HEK293 (cell line): ENCODE measurements around the gene PRIMA1.

Experiments
- CTCF ChIA-PET: fragments of 350-600 bp; formaldehyde crosslinking; extraction: SDS; loops from one replicate; lab custom pipeline; 2021; ENCODE audit warnings: antibody characterized with exemption; lab: Yijun Ruan, JAX
- POLR2A ChIA-PET: fragments of 300-600 bp; formaldehyde crosslinking; extraction: SDS; loops from one replicate; lab custom pipeline; 2020; ENCODE audit warnings: antibody characterized with exemption, inconsistent platforms; lab: Yijun Ruan, JAX
- H3K27ac ChIP-seq: fragments of 200-500 bp; sonication (Bioruptor generic); 2 replicates; pipeline ENCODE4 v1.5.1; 2014; ENCODE audit warnings: low read depth, low read length, control low read depth, inconsistent platforms; ENCODE audit errors: extremely low read depth
- H3K36me3 ChIP-seq, 2 experiments: fragments of 200-500 bp in 1 of 2; sonication (Bioruptor generic) in 1 of 2; 1 replicate in 1 of 2; 2 replicates in 1 of 2; pipeline ENCODE4 v1.5.1; 2014 to 2017; ENCODE audit warnings: inconsistent platforms in 2 of 2, low read length in 2 of 2; ENCODE audit not compliant: control insufficient read depth in 2 of 2, insufficient read depth in 1 of 2
- H3K4me1 ChIP-seq: fragments of 200-500 bp; sonication (Bioruptor generic); 2 replicates; pipeline ENCODE4 v1.5.1; 2014; ENCODE audit warnings: mild to moderate bottlenecking, low read length, inconsistent platforms; ENCODE audit not compliant: control insufficient read depth, insufficient read depth
- H3K4me3 ChIP-seq: 2 replicates; pipeline ENCODE4 v1.5.1; 2011; ENCODE audit warnings: low read depth, mild to moderate bottlenecking, control low read depth, low read length, moderate library complexity
- H3K9me3 ChIP-seq: fragments of 200-500 bp; sonication (Bioruptor generic); 2 replicates; pipeline ENCODE4 v1.5.1; 2014; ENCODE audit warnings: low read depth, low read length, inconsistent platforms; ENCODE audit not compliant: control insufficient read depth, insufficient read depth
- SCRT2 ChIP-seq: fragments of 450-650 bp; formaldehyde crosslinking; IDR thresholded peaks from 2 replicates; pipeline ENCODE4 v1.5.1; 2016; ENCODE audit warnings: missing biosample characterization, missing genetic modification characterization
- SP3 ChIP-seq: fragments of 450-650 bp; formaldehyde crosslinking; IDR thresholded peaks from 2 replicates; pipeline ENCODE4 v1.5.1; 2016; ENCODE audit warnings: missing biosample characterization, missing genetic modification characterization
- ZBTB17 ChIP-seq: fragments of 450-650 bp; formaldehyde crosslinking; IDR thresholded peaks from 2 replicates; pipeline ENCODE4 v1.5.1; 2016; ENCODE audit warnings: missing biosample characterization, missing genetic modification characterization
- ZBTB7A ChIP-seq: fragments of 450-650 bp; formaldehyde crosslinking; IDR thresholded peaks from 2 replicates; pipeline ENCODE4 v1.5.1; 2016; ENCODE audit warnings: low read depth, missing biosample characterization, missing genetic modification characterization
- ZFP37 ChIP-seq: fragments of 450-650 bp; formaldehyde crosslinking; IDR thresholded peaks from 2 replicates; pipeline ENCODE4 v1.5.1; 2016; ENCODE audit warnings: missing biosample characterization, missing genetic modification characterization
- ZNF16 ChIP-seq: fragments of 450-650 bp; formaldehyde crosslinking; IDR thresholded peaks from 2 replicates; pipeline ENCODE4 v1.5.1; 2016; ENCODE audit warnings: low read depth, missing biosample characterization, missing genetic modification characterization
- ZNF221 ChIP-seq: fragments of 450-650 bp; formaldehyde crosslinking; IDR thresholded peaks from 2 replicates; pipeline ENCODE4 v1.5.1; 2017; ENCODE audit warnings: missing biosample characterization, missing genetic modification characterization, borderline replicate concordance
- ZNF302 ChIP-seq: fragments of 450-650 bp; formaldehyde crosslinking; IDR thresholded peaks from 2 replicates; pipeline ENCODE4 v1.5.1; 2016; ENCODE audit warnings: missing biosample characterization, missing genetic modification characterization, low read depth
- ZNF48 ChIP-seq: fragments of 450-650 bp; formaldehyde crosslinking; IDR thresholded peaks from 2 replicates; pipeline ENCODE4 v1.5.1; 2016; ENCODE audit warnings: missing biosample characterization, missing genetic modification characterization
- ZNF510 ChIP-seq: fragments of 450-650 bp; formaldehyde crosslinking; IDR thresholded peaks from 2 replicates; pipeline ENCODE4 v1.5.1; 2018; ENCODE audit warnings: mild to moderate bottlenecking, missing genetic modification characterization, missing biosample characterization; ENCODE audit not compliant: insufficient replicate concordance
- ZNF707 ChIP-seq: fragments of 450-650 bp; formaldehyde crosslinking; IDR thresholded peaks from 2 replicates; pipeline ENCODE4 v1.5.1; 2016; ENCODE audit warnings: missing biosample characterization, missing genetic modification characterization
- TF ChIP-seq, protein P1 (sequence below): fragments of 450-650 bp; formaldehyde crosslinking; IDR thresholded peaks from 2 replicates; pipeline ENCODE4 v1.5.1; 2016; ENCODE audit warnings: missing biosample characterization, missing genetic modification characterization
- TF ChIP-seq, protein P2 (sequence below): fragments of 450-650 bp; formaldehyde crosslinking; IDR thresholded peaks from 2 replicates; pipeline ENCODE4 v1.5.1; 2017; ENCODE audit warnings: missing biosample characterization, missing genetic modification characterization
- TF ChIP-seq, protein P3 (sequence below): fragments of 450-650 bp; formaldehyde crosslinking; IDR thresholded peaks from 2 replicates; pipeline ENCODE4 v1.5.1; 2016; ENCODE audit warnings: missing biosample characterization, missing genetic modification characterization

PRIMA1 gene

DNA sequence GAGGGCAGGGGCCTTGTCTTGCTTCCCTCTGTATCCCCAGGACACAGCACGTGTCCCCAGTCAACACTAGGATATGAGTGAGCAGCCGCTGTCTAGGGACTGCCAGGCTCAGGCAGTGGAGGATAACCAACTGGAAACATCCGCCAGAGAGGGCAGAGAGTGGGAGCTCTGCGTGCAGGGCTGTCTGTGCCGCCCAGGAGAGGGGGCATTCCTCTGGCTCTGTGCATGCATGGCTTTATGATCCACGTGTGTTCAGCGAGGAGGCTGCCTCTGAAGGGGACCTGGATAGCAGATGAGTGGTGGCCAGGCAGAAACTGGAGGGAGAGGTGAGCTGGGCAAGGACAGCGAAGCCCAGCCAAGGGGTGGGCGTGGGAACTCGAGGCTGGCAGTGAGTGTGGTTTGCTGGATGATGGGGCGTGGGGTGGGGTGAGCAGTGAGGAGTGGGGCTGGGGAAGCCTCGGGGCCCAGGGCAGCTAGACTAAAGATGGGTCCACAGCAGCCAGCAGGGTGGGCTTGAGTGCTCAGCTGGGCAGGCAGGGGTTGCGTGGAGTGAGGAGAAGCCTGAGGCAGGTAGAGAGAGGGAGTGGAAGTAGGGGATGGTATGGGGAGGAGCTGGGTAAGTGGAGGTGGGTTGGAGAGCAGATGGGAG, 72.9 kb downstream of the PRIMA1 start (continued):
- no peak for TF ChIP-seq ZNF510 (tag by site-specific recombination)
- no peak for TF ChIP-seq SP3
- TF ChIP-seq ZFP37, result no peak
- TF ChIP-seq ZBTB7A (tag by site-specific recombination), result no peak
- TF ChIP-seq ZNF48 (tag by site-specific recombination), result no peak

- POLR2A ChIA-PET, result no interaction called here
- TF ChIP-seq, protein P1, sequence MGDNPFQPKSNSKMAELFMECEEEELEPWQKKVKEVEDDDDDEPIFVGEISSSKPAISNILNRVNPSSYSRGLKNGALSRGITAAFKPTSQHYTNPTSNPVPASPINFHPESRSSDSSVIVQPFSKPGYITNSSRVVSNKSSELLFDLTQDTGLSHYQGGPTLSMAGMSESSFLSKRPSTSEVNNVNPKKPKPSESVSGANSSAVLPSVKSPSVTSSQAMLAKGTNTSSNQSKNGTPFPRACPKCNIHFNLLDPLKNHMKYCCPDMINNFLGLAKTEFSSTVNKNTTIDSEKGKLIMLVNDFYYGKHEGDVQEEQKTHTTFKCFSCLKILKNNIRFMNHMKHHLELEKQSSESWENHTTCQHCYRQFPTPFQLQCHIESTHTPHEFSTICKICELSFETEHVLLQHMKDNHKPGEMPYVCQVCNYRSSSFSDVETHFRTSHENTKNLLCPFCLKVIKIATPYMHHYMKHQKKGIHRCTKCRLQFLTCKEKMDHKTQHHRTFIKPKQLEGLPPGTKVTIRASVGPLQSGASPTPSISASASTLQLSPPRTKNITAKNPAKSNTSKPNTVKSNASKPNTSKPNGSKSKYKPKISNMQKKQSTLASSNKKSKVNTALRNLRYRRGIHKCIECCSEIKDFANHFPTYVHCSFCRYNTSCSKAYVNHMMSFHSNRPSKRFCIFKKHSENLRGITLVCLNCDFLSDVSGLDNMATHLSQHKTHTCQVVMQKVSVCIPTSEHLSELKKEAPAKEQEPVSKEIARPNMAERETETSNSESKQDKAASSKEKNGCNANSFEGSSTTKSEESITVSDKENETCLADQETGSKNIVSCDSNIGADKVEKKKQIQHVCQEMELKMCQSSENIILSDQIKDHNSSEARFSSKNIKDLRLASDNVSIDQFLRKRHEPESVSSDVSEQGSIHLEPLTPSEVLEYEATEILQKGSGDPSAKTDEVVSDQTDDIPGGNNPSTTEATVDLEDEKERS, result no peak
- peak; percentile 40; the same call in 1 of the 2 replicates for TF ChIP-seq SCRT2 (tag by site-specific recombination)
These were observed 73.7 kb downstream of the PRIMA1 start for GRCh38 chr14:93714605-93715004.

GRCh38 chr14:93713726-93714405, 74.4 kb downstream of the PRIMA1 start:
- TF ChIP-seq, protein P2, sequence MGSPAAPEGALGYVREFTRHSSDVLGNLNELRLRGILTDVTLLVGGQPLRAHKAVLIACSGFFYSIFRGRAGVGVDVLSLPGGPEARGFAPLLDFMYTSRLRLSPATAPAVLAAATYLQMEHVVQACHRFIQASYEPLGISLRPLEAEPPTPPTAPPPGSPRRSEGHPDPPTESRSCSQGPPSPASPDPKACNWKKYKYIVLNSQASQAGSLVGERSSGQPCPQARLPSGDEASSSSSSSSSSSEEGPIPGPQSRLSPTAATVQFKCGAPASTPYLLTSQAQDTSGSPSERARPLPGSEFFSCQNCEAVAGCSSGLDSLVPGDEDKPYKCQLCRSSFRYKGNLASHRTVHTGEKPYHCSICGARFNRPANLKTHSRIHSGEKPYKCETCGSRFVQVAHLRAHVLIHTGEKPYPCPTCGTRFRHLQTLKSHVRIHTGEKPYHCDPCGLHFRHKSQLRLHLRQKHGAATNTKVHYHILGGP, result no peak
- TF ChIP-seq ZNF221 (tag by site-specific recombination), result no peak
- TF ChIP-seq ZNF302 (tag by site-specific recombination), result no peak
- TF ChIP-seq ZNF707 (tag by site-specific recombination), result no peak
- TF ChIP-seq, protein P3, sequence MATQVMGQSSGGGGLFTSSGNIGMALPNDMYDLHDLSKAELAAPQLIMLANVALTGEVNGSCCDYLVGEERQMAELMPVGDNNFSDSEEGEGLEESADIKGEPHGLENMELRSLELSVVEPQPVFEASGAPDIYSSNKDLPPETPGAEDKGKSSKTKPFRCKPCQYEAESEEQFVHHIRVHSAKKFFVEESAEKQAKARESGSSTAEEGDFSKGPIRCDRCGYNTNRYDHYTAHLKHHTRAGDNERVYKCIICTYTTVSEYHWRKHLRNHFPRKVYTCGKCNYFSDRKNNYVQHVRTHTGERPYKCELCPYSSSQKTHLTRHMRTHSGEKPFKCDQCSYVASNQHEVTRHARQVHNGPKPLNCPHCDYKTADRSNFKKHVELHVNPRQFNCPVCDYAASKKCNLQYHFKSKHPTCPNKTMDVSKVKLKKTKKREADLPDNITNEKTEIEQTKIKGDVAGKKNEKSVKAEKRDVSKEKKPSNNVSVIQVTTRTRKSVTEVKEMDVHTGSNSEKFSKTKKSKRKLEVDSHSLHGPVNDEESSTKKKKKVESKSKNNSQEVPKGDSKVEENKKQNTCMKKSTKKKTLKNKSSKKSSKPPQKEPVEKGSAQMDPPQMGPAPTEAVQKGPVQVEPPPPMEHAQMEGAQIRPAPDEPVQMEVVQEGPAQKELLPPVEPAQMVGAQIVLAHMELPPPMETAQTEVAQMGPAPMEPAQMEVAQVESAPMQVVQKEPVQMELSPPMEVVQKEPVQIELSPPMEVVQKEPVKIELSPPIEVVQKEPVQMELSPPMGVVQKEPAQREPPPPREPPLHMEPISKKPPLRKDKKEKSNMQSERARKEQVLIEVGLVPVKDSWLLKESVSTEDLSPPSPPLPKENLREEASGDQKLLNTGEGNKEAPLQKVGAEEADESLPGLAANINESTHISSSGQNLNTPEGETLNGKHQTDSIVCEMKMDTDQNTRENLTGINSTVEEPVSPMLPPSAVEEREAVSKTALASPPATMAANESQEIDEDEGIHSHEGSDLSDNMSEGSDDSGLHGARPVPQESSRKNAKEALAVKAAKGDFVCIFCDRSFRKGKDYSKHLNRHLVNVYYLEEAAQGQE (tag by site-specific recombination), result no peak
- no peak for TF ChIP-seq ZNF16 (tag by site-specific recombination)
- TF ChIP-seq ZBTB17 (tag by site-specific recombination), result no peak
- TF ChIP-seq, all 188 proteins: peak for 0
- ChIA-PET CTCF (no interaction called here), POLR2A (no interaction called here)
- H3K36me3 ChIP-seq, result no peaks in the 10 kb centered on the region
- H3K27ac ChIP-seq, result no peak overlapping the region
- no peak overlapping the region for H3K4me3 ChIP-seq
- H3K9me3 ChIP-seq, result no peaks in the 10 kb centered on the region
- no peaks in the 10 kb centered on the region for H3K4me1 ChIP-seq

More at GRCh38 chr14:93714605-93715004, 73.7 kb downstream of the PRIMA1 start:
- no peaks in the 10 kb centered on the region for H3K9me3 ChIP-seq
- CTCF ChIA-PET, result interaction anchor here (0.6 kb wide), 1 partner anchor 74 kb away, joined by 3 read pairs; the partner anchor contains the start of gene PRIMA1
- no peak overlapping the region for H3K4me3 ChIP-seq
- H3K36me3 ChIP-seq, result no peaks in the 10 kb centered on the region
- H3K27ac ChIP-seq, result no peak overlapping the region
- no peaks in the 10 kb centered on the region for H3K4me1 ChIP-seq
